GM18868 (cell line): Measurements from ENCODE around the gene OR52D1.

Source experiments
- ATAC-seq: cut with Tn5 transposase; IDR thresholded peaks from one replicate; pipeline ENCODE4 v1.9.1; 2021; ENCODE audit warnings: mild to moderate bottlenecking, moderate library complexity; ENCODE audit not compliant: unreplicated experiment

Gene OR52D1

DNA sequence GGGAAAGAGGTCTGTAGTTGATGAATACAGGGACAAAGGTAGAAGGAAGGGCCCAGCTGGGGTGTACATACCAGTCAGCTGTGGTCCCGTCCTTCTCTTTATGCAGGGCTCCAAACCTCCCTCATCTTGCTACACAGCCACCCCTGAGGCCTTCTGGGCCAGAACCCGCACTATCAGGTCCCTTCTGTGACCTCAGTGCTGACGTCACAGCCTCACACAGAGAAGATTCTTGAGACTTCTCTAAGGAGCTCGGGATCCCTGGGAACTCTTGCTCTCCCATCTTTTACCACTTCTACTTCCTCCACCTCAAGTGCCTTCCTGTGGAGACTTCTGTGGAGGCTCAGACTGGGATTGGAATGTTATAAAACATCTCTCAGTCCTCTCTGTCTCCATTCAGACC, 21.3 kb downstream of the OR52D1 start, which contains the start of gene UBQLN3:
Gene UBQLN3, minus strand, starts transcription at position 155 of the 400 bp plus-strand sequence. CDS start 399 bp downstream, outside the sequence.
- ATAC-seq: no peak

GRCh38 chr11:5514841-5515240, 26.4 kb downstream of the OR52D1 start:
- ATAC-seq: no peak

- ATAC-seq: no peak
Measured at GRCh38 chr11:5516599-5516998, 28.1 kb downstream of the OR52D1 start, which contains the start of gene UBQLNL. TSS of gene UBQLNL (minus strand) at chr11:5516699. CDS start at chr11:5516441, 258 bp downstream.

DNA sequence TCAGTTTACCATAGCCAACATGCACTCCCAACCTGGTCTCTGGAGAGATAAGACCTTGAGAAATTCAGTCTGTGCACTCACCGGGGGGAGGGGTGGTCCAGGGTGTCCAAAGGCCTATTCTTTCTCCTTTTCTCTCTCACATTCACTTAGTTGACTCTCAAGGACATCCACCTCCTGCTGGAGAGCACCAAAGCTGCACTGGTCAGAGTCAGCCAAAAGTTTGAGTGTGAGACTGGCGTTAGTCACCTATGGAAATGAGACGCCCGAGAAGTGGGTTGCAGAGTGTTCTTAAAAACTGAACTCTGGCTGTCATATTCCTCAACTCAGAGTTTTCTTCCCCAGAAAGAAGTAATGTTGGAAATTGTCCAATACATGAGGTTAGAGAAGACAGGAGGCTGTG, 33.1 kb downstream of the OR52D1 start:
- ATAC-seq: no peak

DNA sequence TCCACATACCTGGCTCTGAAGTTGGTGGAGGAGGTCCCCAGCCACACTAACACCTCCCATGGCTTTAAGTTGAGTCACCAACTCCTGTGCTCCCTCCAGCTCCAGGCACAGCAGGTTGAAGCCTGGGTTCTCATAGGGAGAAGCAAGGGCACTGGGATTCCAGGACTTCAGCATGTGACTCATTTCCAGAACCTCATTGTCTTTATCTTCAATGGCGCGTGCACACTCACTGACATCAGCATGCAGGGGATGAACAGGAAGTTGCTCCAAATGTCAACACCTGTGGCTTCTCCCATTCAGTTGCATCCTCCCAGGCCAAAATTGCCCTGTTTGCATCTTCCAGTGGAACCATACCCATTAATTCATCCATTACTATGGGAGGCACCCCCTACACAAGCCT, 33.8 kb downstream of the OR52D1 start:
- ATAC-seq: no peak

GRCh38 chr11:5524756-5525155, 36.3 kb downstream of the OR52D1 start:
- no peak for ATAC-seq

DNA sequence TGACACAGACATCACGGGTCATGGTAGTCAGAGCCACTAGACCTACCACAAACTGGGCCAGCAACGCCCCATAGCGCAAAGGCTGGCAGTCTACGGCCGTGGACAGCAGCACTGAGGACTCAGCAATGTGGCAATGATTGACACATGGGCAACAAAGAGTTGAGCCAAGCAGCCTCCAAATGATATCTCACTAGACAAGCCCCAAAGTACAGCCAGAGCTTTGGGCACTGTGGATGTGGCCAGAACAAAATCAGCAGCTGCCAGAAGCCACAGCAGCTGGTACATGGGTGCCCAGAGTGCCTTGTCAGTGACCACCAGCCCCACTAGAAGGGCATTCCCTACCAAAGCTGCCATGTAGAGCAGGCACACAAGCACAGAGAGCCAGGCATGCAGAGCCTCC, 39.2 kb downstream of the OR52D1 start:
- ATAC-seq: no peak

GRCh38 chr11:5528495-5528894, 40.0 kb downstream of the OR52D1 start:
- ATAC-seq: no peak

DNA sequence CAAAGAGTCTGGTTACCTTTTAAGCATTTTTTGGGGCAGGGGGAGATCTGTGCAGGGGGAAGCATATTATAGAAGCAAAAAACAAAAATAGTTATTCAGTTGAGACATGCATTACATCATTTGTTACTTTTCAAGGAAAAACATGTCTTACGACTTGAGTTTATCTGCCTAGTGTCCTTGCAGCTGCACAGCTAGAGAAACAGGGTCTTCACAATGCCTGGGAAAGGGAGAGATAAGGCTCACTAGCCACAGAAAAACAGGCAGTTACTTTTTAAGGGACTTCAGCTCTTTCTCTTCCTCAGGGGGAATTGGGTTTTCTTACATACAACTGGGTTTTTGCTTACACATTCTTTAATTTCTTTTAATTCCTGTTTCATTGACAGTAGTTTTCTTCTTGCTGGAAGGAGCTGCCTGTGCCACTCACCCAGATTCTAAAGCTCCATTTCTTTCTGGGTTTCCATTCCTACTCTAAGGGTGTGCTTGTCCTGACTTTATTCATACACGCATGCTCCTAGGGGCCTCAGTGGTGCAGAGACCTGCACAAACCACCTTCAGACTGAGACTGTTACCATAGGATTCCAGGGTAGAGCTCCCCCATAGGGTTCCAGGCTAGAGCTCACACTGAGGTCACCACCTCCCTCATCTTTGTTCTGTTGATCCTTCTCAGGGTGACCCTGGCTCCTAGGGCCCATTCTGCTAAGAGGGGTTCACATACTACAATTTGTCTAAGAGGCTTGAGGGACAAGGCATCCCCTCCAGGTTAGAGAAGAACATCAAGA, 42.8 kb downstream of the OR52D1 start:
- no peak for ATAC-seq

GRCh38 chr11:5534046-5534445, 45.6 kb downstream of the OR52D1 start:
- ATAC-seq: no peak

DNA sequence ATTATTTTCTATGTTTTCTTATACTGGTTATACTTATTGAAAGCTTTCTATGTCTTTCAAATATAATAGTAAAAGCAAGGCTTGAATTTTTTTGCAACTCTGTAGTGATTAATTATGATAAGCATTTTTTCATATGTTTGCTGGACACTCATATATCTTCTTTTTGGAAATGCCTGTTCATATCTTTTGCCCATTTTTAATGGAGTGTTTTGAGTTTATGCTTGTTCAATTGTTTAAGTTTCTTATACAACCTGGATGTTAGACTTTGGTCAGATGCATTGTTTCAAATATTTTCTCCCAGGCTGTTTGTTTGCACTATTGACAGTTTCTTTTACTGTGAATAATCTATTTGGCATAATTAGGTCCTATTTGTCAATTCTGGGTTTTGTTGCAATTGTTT, 48.0 kb downstream of the OR52D1 start:
- no peak for ATAC-seq
